Astrocyte (in vitro differentiated cells and primary cell): ENCODE results near the gene ABCA3. TPM values are rescaled to one million over a fixed set of nuclear protein-coding genes. Genes with fewer than 3 reads are reported as not detected.

ENCODE experiments used
- DNase-seq: peaks from one replicate; pipeline ENCODE4 v3.0.0-alpha.2; 2010; ENCODE audit warnings: low read depth
- FAIRE-seq: peaks from 2 replicates; lab custom pipeline; 2011; peaks lifted over from hg19 to GRCh38; lab: Jason Lieb, UNC
- H2AFZ ChIP-seq: 2 replicates; pipeline ENCODE4 v1.6.0; 2012; ENCODE audit warnings: low read depth, low read length, inconsistent platforms
- H3K27ac ChIP-seq: 2 replicates; pipeline ENCODE4 v1.5.1; 2011; ENCODE audit warnings: low read depth, low read length, inconsistent platforms
- H3K27me3 ChIP-seq: 2 replicates; pipeline ENCODE4 v1.6.0; 2011; ENCODE audit warnings: low read length, inconsistent platforms; ENCODE audit not compliant: insufficient read depth
- H3K36me3 ChIP-seq: 2 replicates; pipeline ENCODE4 v1.5.1; 2011; ENCODE audit warnings: low read length, inconsistent platforms; ENCODE audit not compliant: insufficient read depth
- H3K4me1 ChIP-seq: 2 replicates; pipeline ENCODE4 v1.5.1; 2011; ENCODE audit warnings: low read length, inconsistent platforms; ENCODE audit not compliant: insufficient read depth
- H3K4me2 ChIP-seq: 2 replicates; pipeline ENCODE4 v1.6.0; 2012; ENCODE audit warnings: low read length, inconsistent platforms
- H3K4me3 ChIP-seq: 2 replicates; pipeline ENCODE4 v1.5.1; 2011; ENCODE audit warnings: low read depth, mild to moderate bottlenecking, low read length, inconsistent platforms; ENCODE audit not compliant: insufficient read depth
- H3K79me2 ChIP-seq: 2 replicates; pipeline ENCODE4 v1.6.0; 2012; ENCODE audit warnings: mild to moderate bottlenecking, low read length, inconsistent platforms; ENCODE audit not compliant: insufficient read depth
- H3K9ac ChIP-seq: 2 replicates; pipeline ENCODE4 v1.6.0; 2012; ENCODE audit warnings: mild to moderate bottlenecking, low read length, inconsistent platforms
- H3K9me3 ChIP-seq: 2 replicates; pipeline ENCODE4 v1.5.1; 2012; ENCODE audit warnings: low read depth, mild to moderate bottlenecking, low read length, inconsistent platforms; ENCODE audit not compliant: insufficient read depth
- H4K20me1 ChIP-seq: 2 replicates; pipeline ENCODE4 v1.6.0; 2012; ENCODE audit warnings: low read length, inconsistent platforms; ENCODE audit not compliant: insufficient read depth
- H3K27ac Mint-ChIP-seq: one replicate; pipeline ENCODE4 v1.8.0; 2021; ENCODE audit warnings: mild to moderate bottlenecking, mixed read lengths; ENCODE audit not compliant: unreplicated experiment
- H3K27me3 Mint-ChIP-seq: one replicate; pipeline ENCODE4 v1.8.0; 2021; ENCODE audit warnings: low read depth, mixed read lengths; ENCODE audit not compliant: unreplicated experiment
- H3K36me3 Mint-ChIP-seq: one replicate; pipeline ENCODE4 v1.8.0; 2021; ENCODE audit warnings: low read depth, mixed read lengths; ENCODE audit not compliant: unreplicated experiment
- H3K4me1 Mint-ChIP-seq: one replicate; pipeline ENCODE4 v1.8.0; 2021; ENCODE audit warnings: low read depth, mixed read lengths; ENCODE audit not compliant: unreplicated experiment
- H3K4me3 Mint-ChIP-seq: one replicate; pipeline ENCODE4 v1.8.0; 2021; ENCODE audit warnings: mild to moderate bottlenecking, moderate library complexity, mixed read lengths; ENCODE audit not compliant: unreplicated experiment
- H3K9me3 Mint-ChIP-seq: one replicate; pipeline ENCODE4 v1.8.0; 2021; ENCODE audit warnings: mild to moderate bottlenecking, mixed read lengths; ENCODE audit not compliant: unreplicated experiment
- EZH2 ChIP-seq: IDR thresholded peaks from 2 replicates; pipeline ENCODE4 v1.6.1; 2012; ENCODE audit warnings: mild to moderate bottlenecking, low read length, inconsistent platforms; ENCODE audit not compliant: insufficient read depth
- total RNA-seq: library from RNA; stranded (reverse); gene quantifications from 2 replicates; pipeline ENCODE4 v1.2.1, GENCODE V29; 2021
- TF ChIP-seq, protein P1 (sequence below): IDR thresholded peaks from 2 replicates; pipeline ENCODE4 v1.5.1; 2011; ENCODE audit warnings: low read depth, mild to moderate bottlenecking, inconsistent platforms, low read length, moderate library complexity; ENCODE audit not compliant: insufficient read depth

Gene ABCA3
- total RNA-seq, 1 donor from 2014 or later: 4.8 TPM

- Histone ChIP-seq H3K9ac (no peak overlapping the region), H3K79me2 (no peaks in the 10 kb centered on the region), H3K4me2 (no peak overlapping the region), H3K4me3 (no peak overlapping the region), H3K4me1 (peaks cover 10% of the 10 kb centered on the region), H2AFZ (no peak overlapping the region), H3K36me3 (no peaks in the 10 kb centered on the region), H3K27me3 (peaks cover 4% of the 10 kb centered on the region), H3K27ac (no peak overlapping the region), H4K20me1 (peaks cover 33% of the 10 kb centered on the region), H3K9me3 (no peaks in the 10 kb centered on the region)
- Mint-ChIP-seq H3K4me1 (no peaks in the 10 kb centered on the region), H3K4me3 (no peak overlapping the region), H3K27ac (no peak overlapping the region), H3K36me3 (peaks cover 5% of the 10 kb centered on the region), H3K9me3 (no peaks in the 10 kb centered on the region), H3K27me3 (no peaks in the 10 kb centered on the region)
- DNase-seq (no peak), FAIRE-seq (no peak)
- no peak for TF ChIP-seq EZH2
- TF ChIP-seq, protein P1, sequence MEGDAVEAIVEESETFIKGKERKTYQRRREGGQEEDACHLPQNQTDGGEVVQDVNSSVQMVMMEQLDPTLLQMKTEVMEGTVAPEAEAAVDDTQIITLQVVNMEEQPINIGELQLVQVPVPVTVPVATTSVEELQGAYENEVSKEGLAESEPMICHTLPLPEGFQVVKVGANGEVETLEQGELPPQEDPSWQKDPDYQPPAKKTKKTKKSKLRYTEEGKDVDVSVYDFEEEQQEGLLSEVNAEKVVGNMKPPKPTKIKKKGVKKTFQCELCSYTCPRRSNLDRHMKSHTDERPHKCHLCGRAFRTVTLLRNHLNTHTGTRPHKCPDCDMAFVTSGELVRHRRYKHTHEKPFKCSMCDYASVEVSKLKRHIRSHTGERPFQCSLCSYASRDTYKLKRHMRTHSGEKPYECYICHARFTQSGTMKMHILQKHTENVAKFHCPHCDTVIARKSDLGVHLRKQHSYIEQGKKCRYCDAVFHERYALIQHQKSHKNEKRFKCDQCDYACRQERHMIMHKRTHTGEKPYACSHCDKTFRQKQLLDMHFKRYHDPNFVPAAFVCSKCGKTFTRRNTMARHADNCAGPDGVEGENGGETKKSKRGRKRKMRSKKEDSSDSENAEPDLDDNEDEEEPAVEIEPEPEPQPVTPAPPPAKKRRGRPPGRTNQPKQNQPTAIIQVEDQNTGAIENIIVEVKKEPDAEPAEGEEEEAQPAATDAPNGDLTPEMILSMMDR: no peak
These were observed 101.5 kb downstream of the ABCA3 start for GRCh38 chr16:2238838-2239675.

DNA sequence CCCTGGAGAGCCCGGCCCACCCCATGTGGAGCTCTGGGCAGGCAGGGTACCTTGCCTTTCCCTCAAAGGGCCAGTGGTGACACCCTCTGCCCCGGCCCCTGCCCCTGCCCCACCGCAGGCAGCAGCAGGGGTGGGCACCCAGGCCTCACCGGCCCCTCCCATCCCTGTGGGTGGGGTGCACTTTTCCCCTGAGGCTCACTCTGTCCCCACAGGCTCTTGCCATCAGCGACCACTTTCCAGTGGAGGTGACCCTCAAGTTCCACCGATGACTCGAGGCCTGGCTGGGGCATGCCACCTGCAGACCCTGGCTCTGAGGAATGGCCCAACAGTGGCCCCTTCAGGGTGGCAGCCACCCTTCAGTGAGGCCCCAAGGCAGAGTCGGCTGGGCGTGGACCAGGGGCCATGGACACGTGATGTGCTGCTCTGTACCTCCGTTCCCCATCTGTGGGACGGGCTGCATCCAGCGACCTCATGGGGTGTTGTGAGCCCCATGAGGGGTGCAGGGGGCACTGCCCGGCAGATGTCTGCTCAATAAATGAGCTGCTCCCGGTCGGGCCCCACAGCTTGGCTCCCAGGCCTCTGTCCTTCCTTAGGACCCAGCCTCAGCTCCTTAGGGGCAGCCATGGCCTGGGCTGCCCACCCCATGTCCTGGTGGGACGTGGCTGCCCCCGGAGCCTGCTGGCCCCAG lies 102.2 kb downstream of the ABCA3 start:
- Mint-ChIP-seq H3K4me1 (no peaks in the 10 kb centered on the region), H3K36me3 (peaks cover 3% of the 10 kb centered on the region), H3K4me3 (no peak overlapping the region), H3K27me3 (no peaks in the 10 kb centered on the region), H3K9me3 (no peaks in the 10 kb centered on the region), H3K27ac (no peak overlapping the region)
- FAIRE-seq (no peak), DNase-seq (no peak)
- Histone ChIP-seq H3K9ac (no peak overlapping the region), H3K27me3 (peaks cover 4% of the 10 kb centered on the region), H4K20me1 (peaks cover 25% of the 10 kb centered on the region), H3K4me1 (peaks cover 10% of the 10 kb centered on the region), H2AFZ (no peak overlapping the region), H3K4me2 (no peak overlapping the region), H3K79me2 (no peaks in the 10 kb centered on the region), H3K36me3 (no peaks in the 10 kb centered on the region), H3K27ac (no peak overlapping the region), H3K4me3 (no peak overlapping the region), H3K9me3 (no peaks in the 10 kb centered on the region)
- no peak for TF ChIP-seq EZH2
- TF ChIP-seq, protein P1: no peak
